ENCODE measurements around the gene TBXAS1.

- TF ChIP-seq CTCF (IDR thresholded peaks at IDR 0.05), result no peak
- no peak for TF ChIP-seq POLR2A (IDR thresholded peaks at IDR 0.05)
- TF ChIP-seq POLR2AphosphoS5 (IDR thresholded peaks at IDR 0.05), result no peak
Observed at GRCh38 chr7:140057143-140057535, 228.1 kb downstream of the TBXAS1 start.
